ENCODE results near the gene KIAA2012.

The KIAA2012 gene

DNA sequence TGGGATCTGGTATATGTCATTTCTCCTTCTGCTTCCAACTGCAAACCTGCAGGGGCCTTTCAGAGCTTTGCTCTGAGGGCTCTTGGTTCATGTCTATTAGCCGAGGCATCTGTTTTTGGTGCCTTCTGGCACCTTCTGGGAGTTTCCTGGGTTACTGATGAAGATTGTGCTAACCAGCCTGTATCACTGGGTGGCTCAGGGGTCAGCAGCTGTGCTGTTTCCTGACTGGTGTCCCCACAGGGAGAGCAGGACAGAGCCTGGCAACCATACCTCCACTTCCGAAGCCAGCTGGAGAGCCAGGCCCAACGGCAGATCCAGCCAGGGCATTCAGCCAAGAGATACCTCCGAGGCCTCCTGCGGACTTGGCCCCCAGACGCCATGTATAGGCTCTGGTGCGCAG, 17.5 kb downstream of the KIAA2012 start:
- no peak for FAIRE-seq

DNA sequence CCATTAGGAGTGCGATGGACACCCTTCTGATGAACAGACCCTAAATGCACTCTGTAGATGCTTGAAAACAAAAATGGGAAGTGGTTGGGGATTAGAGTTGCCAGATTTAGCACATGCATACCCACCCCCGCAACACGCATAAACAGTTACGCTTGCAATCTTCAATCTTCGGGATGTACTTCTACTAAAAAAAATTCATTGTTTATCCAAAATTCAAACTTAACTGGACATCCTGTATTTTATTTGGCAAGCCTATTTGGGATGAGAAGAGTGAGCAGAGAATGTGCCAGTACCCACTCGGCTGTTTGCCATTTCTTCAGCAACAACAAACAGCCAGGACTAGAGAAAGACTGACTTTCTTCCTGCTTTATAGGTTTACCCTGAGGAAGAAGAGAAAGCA, 18.4 kb downstream of the KIAA2012 start:
- FAIRE-seq = no peak

DNA sequence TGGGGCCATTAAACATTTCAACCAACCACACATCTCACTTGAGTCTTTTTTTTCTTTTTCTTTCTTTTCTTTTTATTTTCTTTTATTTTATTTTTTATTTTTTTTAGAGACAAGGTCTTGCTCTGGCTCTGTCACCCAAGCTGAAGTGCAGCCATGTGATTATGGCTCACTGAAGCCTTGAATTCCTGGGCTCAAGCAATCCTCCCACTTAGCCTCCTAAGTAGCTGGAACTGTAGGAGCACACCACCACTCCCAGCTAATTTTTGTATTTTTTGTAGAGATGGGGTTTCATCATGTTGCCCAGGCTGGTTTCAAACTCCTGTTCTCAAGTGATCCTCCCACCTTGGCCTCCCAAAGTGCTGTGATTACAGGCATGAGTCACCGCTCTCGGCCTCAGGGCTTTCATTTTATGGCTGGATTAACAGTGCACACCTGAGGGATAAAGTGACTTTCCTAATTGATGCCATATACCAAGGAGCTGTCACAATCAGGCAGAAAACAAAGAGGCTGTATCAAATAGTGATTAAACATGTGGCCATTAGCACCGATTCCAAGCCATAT, 21.5 kb downstream of the KIAA2012 start:
- no peak for FAIRE-seq

DNA sequence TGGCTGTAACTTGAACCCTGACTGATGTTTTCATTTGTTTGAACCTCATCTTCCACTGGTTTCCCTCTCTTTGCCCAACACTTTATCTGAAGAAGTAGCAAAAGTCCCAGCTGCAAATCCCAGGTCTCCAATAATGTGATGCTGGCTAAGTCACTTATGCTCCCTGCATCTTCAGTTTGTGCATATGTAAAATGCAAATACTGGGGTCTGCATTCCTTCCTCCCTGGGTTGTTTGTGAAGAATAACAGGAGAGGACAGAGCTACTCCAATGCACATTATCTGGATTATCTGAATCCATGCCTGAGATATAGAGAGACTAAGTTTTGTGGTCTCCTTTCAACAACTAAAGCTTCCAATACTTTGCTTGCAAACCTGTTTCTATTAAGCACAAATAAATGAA, 22.2 kb downstream of the KIAA2012 start:
- no peak for FAIRE-seq

DNA sequence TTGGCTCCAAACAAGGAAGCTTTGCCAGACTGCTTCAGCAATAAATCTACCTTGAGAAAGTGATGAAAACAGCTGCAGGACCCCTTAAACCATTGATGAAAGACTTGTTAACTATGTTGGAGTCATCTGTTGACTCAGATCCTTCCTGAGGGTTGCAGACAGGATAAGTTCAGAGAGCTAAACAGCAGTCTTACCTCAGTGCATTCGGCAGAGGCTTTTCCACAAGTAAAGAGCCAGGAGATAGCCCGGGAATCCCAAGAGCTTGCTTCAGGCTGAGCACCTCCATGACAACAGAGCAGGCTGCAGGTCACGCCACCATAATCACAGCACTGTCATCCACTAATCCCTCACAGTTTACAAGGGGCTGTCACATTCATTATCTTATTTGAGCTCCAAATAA, 23.7 kb downstream of the KIAA2012 start:
- no peak for FAIRE-seq

DNA sequence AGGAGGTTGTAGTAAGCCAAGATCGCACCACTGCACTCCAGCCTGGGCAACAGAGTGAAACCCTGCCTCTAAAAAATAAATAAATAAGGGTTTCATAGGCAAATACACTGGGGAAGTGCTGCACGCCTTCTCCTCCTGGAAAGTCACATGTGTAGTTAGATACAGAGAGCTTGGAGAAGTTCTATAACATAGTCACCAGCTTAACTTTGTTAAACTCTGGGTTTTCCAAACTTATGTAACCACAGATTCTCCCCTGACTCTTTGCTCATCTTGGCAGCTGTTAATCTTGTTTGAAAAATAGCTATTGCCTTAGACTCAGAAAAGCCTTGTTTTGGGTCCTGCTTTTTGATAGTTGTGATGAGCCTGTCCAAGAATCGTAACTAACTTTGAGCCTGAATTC, 25.2 kb downstream of the KIAA2012 start:
- FAIRE-seq = no peak

DNA sequence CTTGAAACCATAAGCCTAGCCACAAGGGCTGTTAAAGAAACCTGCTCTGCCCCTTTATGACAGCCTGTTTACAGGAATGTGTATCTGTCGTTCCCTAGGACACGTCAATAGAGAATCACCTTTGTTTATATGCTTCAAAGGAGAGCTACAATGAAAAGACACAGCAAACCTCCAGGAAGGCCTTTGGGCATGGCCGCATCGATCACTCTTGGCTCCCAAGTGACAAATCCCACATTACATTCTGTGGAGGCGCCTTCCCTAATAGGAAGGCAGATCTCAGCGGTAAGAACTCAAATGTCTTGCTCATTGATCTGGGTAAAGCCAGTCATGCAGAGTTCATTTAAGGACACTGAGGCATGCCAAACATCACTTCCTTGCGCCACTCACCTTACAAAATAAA, 26.5 kb downstream of the KIAA2012 start:
- no peak for FAIRE-seq

DNA sequence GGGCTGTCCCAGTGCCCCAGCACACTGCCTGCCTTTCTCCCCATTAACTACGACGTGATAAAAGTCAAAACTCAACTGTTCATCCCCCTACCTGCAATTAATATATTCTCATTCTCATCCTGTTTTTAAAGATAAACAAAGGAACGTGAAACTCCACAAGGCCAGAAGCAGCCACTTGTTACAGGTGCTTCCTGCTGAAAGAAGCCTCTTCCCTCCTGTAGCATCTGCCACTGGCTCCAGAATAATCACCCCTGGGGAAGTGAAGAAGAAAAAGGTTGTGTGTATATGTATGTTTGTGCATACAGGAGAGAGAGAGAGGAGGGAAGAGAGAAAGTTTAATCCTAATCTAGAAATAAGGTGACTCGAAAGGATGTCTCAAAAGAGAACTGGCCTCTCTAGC, 27.1 kb downstream of the KIAA2012 start:
- FAIRE-seq = no peak

DNA sequence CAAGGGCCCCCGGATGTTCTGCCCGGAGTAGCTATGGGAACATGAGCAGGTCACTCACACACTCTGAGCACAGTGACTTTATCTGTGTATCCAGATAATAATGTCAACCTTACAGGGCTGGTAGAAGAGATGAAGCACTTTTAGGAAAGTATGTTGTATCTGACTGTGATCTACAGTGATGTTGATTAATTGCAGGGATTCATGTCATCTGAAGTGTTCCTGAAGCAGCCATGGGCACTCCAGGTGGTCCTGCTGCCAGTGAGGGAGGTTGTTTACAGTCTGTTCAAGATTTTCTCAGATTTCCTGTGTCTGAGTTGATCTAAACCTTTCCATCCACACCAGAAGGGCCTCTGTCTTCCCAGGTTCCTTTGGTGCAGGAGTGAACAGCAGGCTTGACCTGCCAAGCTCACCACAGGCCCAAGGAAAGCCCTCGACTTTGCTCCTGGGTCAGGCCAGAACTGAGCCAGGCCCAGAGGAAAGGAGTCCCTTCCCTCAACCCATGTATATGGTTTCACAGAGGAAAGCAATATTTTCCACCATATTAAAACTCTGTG, 28.0 kb downstream of the KIAA2012 start:
- FAIRE-seq = no peak

DNA sequence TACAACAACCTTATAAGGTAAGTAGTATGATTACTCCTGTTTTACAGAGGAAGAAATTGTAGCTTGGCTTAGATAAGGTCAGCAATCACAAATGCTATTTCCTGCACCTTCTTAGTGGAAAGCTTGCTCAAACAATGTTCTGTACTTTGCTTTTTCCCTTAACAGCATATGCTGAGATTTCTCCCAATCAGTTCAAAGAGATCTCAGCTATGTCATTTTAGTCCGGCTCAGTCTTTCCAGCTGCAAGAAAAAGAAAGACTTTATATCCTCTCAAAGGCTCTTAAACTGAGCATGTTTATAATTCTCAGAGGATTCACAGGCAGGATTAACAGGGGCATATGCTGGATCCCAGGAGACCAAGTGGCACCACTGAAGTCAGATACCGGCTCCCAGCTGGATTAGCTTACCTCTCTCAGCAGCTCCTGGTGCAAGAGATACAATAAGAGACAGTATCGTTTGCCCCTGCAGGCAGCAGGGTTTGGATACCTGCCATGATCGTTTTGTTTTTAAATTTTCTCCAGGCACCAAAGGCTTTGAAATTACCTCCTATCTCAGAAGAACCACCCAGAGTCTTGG, 29.5 kb downstream of the KIAA2012 start:
- no peak for FAIRE-seq

DNA sequence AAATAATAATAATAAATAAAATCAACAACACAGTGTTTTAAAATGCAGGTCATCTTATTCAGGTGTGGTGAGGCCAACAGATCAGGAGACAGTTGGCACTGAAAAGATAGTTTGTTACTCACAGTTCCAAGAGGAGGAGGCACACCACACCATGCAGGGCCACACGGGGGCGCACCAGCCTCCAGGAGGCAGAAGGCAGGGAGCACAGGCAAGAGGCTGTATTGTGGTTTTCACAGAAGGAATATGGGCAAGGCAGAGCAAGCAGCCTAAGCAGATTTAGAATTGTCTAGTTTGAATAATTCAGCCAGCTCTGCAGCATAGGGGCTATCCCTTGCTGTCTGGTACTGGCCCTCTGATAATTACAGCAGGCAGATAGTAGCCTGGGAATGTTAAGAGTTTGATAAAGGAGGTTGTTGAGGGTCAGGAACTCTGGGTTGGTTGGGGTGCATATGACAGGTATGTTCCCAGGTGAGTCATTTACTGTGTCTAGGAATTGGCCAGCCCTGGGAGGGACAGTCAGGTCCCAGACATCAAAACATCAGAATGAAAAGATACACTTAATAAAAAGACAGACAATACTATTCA, 31.3 kb downstream of the KIAA2012 start:
- no peak for FAIRE-seq

DNA sequence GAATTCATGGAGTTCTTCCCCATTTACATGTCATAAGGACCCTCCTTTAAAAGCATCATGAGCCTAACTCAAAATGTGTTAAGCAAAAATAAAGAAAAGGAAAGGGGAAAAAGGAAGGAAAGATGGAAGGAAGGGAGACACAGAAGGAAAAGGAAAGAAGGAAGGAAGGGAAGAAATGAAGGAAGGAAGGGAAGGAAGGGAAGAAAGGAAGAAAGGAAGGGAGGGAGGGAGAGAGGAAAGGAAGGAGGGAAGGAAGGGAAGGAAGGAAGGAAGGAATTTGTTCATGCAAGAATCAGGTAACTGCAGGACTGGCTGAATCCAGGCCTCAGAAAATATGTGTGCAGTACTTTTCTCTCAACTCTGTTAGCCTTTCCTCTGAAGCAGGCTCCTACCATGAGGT, 32.0 kb downstream of the KIAA2012 start:
- FAIRE-seq = no peak

DNA sequence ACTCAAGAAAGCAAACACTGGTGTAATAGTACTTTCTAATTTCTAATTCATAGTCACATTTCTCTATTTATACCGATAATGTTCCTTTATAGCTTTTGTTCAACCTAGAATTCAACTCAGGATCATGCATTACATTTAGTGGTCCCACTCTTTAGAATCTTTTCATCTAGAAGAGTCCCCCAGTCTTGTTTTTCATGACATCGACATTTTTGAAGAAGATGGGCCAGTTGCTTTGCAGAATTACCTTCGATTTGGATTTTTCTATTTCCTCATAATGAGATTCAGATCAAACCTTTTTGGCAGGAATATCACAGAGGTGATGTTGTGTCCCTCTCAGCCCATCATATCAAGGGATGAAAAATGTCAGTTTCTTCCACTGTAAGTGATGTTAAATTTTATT, 35.3 kb downstream of the KIAA2012 start:
- FAIRE-seq = no peak

DNA sequence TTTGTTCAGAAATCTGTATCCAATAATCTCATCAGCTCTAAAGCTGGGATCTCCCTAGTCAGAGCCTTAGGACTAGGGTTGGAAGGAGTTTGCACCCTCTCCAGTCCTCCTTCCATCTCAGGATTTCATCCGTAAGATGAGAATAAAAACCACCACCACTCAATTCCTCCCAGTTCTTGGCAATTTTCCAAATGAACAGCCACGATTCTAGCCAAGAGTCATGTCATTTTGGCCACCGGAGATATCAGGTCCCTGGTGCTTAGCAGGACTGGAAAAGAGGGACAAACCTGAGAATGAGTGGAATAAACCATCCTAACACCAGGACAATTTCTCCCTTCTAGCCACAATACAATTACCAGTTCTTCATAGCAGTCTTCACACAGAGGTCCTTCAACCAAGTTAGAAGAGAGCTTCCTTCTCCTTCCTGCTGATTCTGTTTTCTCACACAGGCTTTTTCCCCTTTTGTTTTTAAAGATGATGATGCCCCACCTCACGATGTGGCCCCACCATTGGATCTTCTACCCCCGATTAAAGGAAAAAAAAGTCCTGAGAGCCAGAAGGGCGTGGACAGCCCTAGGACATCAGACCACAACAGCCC, 36.2 kb downstream of the KIAA2012 start:
- FAIRE-seq = no peak

DNA sequence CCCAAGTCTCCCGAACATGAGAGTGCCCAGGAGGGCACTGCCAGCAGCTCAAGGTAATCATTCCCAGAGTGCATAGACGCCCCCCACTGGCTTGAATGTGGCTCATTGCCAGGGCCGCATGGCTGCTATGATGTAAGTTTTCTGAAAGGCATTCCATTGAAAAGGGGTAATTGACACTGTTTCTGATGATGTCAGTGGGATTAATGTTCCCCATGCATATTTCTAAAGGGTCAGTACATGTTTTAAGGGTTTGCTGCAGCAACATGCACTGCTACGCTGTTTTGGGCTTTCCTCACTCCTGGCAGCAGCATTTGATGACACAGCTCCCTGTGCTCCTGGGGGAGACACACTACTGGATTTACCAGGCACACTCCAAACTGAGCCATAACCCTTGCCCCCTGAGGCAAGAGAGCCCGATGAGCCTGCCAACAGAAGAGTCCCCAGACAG, 36.7 kb downstream of the KIAA2012 start:
- FAIRE-seq = no peak

DNA sequence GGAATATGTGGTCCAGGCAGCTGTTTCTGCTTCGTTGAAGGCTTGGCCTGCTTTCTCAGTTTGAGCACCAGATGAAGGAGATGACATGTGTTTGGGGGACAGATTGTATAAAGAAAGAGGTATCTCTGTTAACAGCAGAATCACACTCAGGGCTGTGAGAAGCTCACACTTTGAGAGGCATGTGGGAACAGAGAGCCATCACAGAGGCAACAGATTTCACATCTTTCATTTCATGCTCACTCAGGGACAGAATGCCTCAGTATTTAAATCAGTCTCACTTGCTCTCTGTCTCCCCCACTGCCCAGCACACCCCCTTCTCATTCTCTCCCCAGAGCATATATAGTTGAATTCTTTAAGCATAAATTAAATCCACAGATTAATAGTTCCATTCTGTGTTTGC, 37.4 kb downstream of the KIAA2012 start:
- FAIRE-seq = no peak

DNA sequence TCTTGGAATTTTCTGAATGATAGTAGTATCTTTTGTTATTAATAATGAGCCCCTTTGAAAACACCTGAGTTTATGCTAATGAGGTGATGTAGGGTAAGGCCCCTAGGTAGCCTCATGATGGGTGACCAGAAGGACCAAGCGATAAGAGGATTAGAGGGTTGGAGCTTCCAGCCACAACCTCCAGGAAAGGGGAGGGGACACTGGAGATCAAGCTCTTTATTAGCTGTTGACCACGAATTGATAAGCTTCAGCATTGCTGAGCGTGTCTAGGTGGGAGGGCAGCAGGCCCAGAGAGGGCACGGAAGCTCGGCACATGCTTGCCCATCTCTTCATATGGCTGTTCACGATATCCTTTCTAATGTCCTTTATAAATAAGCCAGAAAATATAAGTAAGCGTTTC, 39.0 kb downstream of the KIAA2012 start:
- no peak for FAIRE-seq

DNA sequence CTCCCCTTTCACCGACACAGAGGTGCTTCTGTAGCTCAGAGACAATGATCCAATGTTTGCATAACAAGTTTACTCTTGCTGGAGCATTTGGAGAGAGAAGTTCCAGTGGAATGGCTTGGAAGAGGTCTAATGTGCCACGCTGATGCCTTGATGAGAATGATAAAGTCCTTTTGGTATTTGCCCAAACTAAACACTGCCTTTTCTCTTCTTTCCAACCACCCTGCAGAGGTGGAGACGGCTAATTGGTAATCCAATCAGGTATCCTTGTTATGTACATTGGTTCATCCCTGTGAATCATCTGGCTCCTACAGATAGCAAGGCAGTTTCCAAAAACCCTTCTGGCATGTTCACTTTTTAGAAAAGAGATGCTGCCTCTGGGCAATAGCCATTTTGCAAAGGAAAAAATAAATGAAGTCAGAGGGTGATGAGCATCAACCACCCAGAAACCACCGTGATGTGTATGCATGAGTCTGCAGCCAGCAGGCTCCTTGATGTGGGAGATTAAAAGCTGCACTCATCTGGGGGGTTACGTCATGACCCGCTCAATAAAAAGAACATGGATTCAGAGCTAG, 40.6 kb downstream of the KIAA2012 start:
- FAIRE-seq = no peak

DNA sequence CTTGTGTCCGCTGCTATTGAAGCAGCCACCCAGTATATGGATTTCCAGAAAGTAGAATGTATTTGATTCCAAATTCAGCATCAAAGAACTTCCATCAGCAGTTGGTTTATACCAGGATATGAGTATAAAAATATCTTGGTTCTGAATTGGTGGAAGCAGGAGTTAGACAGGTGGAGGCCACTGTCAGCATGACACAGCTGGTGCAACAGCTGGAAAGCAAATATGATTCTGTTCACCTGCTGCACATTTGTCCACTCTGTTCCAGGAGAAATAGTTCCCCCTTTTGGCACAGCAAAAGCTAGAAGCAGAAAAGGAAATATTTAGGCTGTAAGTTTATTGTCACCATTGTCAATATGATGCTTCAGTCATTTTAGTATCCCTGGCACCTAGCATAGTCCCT, 41.2 kb downstream of the KIAA2012 start:
- FAIRE-seq = no peak

DNA sequence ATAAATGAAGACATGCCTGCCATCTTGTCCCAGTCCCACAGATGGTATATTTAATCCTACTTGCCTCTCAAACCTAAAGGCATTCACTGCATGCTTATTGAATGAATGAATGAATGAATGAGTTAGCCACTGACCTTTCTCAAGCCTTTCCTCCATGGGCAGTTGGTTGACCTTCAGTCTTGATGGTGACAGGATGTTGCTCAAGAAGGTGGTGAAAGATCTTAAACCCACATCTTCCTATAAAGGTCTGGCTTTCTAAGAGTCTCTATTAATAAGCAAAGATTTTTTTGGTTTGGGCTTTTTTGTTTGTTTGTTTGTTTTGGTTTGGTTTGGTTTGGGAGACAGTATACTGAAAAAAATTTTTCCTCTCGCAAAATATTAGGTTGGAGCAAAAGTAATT, 41.7 kb downstream of the KIAA2012 start:
- no peak for FAIRE-seq

DNA sequence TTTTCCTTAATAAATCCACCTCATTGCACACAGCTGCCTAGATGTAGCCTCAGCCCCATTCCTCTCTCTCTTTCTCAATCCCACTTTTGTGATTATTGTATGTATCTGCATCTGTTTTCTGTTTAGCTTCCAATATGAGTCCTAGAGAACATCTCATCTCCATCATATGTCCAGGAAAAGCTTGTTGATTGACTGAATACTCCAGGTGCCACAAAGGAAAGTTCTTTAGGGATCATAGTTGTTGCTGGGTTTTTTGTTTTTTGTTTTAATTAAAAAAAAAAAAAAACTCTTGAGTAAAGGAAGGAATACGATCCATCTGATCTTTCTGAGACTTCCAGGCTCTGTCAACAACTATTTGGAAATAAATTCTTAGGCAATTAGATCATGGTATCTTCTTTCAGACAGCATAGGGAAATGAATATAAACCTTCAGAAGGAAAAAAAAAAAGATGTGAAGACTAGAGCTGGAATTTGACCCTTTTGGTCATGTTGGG, 42.5 kb downstream of the KIAA2012 start:
- no peak for FAIRE-seq

DNA sequence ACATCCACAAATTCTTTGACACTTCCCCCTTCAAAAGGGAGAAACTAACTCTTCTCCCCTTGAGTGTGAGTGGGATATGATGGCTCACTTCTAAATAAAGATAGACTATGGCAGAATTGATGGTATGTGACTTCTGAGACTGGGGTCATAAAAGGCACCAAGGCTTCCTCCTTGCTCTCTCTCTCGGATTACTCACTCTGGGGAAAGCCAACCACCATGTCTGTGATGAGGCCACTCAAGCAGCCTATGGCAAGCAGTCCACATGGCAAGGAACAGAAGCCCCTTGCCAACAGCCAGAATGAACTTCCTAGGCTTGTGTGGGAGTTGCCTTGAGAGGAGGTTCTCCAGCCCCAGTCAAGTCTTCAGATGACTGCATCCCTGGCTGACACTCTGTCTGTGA, 43.6 kb downstream of the KIAA2012 start:
- no peak for FAIRE-seq

DNA sequence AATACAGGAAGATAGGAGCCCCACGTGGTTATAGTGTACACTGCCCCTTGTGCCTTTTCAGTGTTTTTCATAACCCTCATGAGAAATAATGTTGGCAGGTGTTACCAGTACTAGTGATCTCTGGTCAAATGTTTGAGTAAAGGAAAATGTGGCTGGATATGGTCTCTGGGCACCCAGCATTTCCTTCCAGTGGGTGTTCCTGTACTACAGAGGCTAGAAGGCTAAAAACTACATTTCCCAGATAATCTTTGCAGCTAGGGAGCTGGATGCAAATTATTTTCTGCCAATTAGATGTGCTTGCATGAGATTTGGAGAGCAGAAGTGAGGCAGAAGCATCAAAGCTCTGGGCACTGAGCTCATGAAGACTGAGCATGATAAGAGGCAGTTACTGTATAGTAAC, 45.1 kb downstream of the KIAA2012 start:
- no peak for FAIRE-seq

DNA sequence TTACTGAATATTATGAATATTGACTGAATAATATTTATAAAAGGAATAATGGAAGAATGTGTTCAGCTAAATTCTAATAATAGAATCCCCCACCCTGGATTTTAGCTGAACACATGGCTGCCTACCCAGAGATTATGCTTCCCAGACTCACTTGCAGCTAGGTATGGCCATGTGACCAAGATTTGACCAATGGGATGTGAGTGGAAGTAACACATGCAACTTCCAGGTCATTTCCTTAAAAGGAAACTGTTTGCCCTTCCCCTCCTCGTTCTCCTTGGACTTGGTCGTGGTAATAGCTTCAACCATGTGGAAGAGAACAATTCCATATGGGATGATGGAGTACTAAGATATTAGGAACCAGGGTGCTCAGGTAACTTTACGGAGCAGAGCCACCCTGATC, 47.8 kb downstream of the KIAA2012 start:
- FAIRE-seq = no peak

Data from TTC549 (cell line).